ENCODE data around the gene PPP4R2.
"Not testable (repeated sequence)": the region's sequence is repeated elsewhere in the genome, so short reads cannot be mapped to it uniquely, and the experiment has no call there.

PPP4R2 gene

DNA sequence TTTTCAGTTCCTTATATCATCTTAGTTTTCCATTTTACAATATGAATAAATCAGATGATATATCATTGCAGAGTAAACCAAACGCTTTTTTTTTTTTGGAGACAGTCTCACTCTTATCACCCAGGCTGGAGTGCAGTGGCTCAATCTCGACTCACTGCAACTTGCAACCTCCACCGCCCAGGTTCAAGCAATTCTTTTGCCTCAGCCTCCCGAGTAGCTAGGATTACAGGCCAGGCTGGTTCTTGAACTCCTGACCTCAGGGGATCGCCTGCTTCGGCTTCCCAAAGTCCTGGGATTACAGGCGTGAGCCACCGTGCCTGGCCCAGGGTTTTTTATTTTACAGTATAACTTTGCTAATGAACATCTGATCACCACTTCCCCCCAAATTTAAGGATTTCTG is 59.0 kb downstream of the PPP4R2 start:
- FAIRE-seq (no peak), DNase-seq (ENCODE audit: insufficient read length, low spot score) (no peak)
- TF ChIP-seq, protein P1, sequence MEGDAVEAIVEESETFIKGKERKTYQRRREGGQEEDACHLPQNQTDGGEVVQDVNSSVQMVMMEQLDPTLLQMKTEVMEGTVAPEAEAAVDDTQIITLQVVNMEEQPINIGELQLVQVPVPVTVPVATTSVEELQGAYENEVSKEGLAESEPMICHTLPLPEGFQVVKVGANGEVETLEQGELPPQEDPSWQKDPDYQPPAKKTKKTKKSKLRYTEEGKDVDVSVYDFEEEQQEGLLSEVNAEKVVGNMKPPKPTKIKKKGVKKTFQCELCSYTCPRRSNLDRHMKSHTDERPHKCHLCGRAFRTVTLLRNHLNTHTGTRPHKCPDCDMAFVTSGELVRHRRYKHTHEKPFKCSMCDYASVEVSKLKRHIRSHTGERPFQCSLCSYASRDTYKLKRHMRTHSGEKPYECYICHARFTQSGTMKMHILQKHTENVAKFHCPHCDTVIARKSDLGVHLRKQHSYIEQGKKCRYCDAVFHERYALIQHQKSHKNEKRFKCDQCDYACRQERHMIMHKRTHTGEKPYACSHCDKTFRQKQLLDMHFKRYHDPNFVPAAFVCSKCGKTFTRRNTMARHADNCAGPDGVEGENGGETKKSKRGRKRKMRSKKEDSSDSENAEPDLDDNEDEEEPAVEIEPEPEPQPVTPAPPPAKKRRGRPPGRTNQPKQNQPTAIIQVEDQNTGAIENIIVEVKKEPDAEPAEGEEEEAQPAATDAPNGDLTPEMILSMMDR (IDR thresholded peaks at IDR 0.05; ENCODE audit: insufficient read depth, missing control alignments): no peak

DNA sequence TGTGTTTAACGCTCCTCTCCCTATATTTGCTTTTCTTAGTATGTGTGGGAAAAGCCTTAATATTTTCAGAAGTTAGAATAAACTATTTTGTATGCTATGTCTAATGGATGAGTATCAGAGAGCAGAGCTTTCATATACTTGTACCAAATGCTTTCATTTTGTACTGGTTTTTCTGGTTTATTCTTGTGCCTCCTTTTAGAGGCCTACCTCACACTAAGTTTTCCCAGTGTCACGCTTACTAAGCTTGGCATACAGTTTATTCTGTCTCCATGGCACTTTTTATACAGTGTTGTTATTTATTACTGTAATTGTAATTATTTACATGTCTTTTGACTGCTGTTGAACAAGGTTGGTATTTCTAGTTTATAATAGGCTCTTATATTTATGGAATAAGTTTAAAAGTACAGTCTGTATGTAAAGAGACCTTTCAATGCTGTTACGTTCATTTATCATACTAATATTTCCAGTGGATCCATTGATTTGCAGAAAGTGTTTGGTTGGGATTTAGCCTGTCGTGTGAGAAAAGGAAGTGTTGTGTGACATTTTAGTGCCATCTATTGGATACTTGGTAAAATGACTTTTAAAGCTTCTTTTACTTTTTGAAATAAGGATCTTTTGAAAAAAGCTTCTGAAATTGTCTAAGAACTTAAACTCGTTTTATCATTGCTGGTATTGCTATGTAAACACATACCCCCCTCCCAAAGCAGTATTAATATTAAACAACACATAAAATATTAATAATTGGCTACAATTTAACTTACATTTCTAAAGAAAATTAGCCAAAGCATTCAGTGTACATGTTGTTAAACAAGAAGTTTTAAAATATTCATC is 59.6 kb downstream of the PPP4R2 start:
- FAIRE-seq: peak; percentile 95
- no peak for DNase-seq (ENCODE audit: insufficient read length, low spot score)

DNA sequence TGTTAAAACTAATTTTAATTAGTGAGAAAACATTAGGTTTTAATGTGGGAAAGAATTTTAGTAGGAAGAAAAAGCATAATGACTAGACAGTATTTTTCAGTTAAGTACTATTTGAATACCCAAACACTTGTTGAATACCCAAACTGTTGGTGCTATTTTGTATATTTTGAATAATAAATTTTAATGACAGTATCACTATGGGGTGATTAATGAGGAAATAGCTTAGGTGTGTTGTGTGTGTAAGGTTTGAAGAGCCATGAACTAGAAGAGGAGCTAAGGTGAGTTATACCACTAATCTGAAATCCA is 60.2 kb downstream of the PPP4R2 start:
- FAIRE-seq (no peak), DNase-seq (ENCODE audit: insufficient read length, low spot score) (no peak)
- TF ChIP-seq, protein P1 (IDR thresholded peaks at IDR 0.05; ENCODE audit: insufficient read depth, missing control alignments): no peak

More for the DNA sequence above, 59.6 kb downstream of the PPP4R2 start:
- TF ChIP-seq, protein P1 (IDR thresholded peaks at IDR 0.05; ENCODE audit: insufficient read depth, missing control alignments): peak; percentile 45

DNA sequence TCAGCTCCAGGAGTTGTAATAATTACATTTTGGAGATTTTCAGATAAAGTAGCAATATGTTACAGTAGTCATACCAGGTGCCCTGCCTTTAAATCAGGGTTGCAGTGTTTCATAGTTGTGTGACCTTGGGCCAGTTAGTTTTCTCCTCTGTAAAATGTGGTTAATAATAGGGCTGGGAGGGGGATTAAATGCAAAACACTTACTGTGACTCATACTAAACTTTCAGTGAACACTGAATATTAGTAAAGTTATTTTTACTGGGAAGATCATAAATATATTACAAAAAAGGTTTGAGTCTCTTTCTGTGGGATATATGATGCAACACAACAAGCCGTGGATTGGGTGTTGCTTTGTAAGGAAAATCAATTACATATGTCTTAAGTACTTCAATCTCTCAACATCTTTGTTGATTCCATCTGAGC is 63.7 kb downstream of the PPP4R2 start:
- DNase-seq (ENCODE audit: insufficient read length, low spot score) (no peak), FAIRE-seq (no peak)
- TF ChIP-seq, protein P1 (IDR thresholded peaks at IDR 0.05; ENCODE audit: insufficient read depth, missing control alignments): no peak

DNA sequence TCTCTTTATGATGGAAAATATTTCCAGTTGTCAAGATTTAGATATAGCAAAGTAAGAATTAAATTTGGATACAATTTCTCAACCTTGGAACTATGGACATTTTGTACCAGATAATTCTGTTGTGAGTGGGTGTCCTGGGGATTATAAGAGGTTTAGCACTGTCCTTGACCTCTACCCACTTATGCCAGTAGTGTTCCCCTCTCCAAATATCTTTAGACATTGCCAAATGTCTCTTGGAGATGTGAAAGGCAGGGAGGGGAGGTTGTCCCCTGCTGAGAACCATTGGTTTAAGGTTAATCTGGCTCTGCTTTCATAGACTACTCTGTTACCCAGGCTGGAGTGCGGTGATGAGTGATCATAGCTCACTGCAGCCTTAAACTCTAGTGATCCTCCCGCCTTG is 64.8 kb downstream of the PPP4R2 start, which contains the start of gene EBLN2:
Gene EBLN2 (plus strand): TSS at position 244 of the 400 bp plus-strand sequence. CDS start 423 bp downstream, outside the sequence.
- FAIRE-seq (peak; percentile 25), DNase-seq (ENCODE audit: insufficient read length, low spot score) (no peak)
- TF ChIP-seq, protein P1 (IDR thresholded peaks at IDR 0.05; ENCODE audit: insufficient read depth, missing control alignments): no peak

DNA sequence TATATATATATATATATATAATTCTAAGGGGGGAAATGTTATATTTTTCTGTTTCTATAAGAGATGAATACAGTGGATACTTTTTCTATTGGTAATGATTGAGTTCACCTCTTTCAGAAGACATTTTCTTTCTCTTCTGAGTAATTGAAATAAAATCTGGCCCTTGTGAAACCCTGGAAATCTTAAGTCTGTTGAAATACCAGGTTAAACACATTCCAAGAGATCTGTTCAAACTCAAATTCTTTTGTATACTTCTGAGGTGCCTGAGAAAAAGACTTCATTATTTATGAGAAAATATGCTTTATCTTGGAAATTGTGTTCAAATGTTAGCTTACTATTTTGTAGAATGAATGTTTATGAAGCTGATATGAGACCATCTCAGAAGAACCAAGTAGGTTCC is 69.6 kb downstream of the PPP4R2 start:
- not testable (repeated sequence) for DNase-seq (ENCODE audit: insufficient read length, low spot score)
- peak; percentile 80 for FAIRE-seq

DNA sequence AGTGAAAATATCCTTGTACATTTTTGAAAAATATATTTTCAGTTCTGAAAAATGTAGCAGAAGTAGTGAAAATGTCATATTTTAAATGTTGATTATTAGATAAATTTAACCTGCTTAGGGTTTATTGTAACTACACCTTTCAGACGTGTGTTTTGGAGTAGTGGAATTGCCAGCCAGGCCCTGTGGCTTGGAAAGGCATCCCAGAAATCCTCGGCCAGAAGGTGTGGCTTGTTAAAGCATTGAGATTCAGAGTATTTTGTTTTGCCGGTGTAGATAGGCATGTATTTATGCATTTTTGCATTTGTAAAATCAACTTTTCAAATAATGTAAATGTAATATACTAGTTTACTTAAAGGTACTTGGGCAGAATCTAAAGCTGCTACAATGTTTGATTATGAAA is 71.8 kb downstream of the PPP4R2 start:
- DNase-seq (ENCODE audit: insufficient read length, low spot score) (no peak), FAIRE-seq (no peak)
- TF ChIP-seq, protein P1 (IDR thresholded peaks at IDR 0.05; ENCODE audit: insufficient read depth, missing control alignments): no peak
